Activated T-cell treated with anti-CD3 and anti-CD28 coated beads for 24 hours (primary cell): ENCODE data around the gene EPHX1.
A peak's percentile ranks its signal among the peaks of the same experiment; 100 is the strongest.
"Not testable (repeated sequence)": the region's sequence is repeated elsewhere in the genome, so short reads cannot be mapped to it uniquely, and the experiment has no call there.

Source experiments
- DNase-seq: peaks from one replicate; pipeline ENCODE4 v3.0.0-alpha.2; 2020; ENCODE audit warnings: low read depth

Gene EPHX1

DNA sequence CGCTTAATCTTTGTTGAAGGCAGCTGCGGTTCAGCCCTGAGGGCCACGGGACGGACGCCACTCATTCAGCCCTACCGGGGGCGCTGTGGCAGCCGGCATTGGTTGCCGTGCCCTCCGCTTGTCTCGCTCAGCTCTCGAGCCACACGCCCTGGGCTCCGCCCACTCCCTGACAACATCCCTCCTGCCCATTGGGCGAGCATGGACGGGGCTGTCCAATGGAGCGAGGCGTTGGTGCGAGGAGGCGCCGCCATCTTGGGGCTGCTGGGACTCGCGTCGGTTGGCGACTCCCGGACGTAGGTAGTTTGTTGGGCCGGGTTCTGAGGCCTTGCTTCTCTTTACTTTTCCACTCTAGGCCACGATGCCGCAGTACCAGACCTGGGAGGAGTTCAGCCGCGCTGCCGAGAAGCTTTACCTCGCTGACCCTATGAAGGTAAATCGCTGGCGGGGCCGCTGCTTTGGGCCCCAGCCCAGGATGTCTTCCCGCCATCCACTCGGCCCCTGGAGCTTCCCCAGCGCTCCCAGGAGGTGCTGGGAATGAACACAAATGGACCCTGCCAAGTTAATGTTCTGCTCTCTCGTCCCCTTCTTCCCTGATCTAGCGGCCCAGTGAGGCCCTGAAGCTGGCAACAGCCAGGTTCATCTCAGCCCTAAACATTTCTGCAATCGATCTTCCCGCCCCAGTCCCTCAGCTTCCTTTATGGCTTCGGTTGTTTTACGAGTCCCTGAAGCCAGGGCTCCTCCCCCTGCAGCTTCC lies 32.2 kb upstream of the EPHX1 start, which contains the start of gene SRP9:
TSS of gene SRP9 (plus strand) at position 244 of the 754 bp plus-strand sequence. CDS start at position 359, 115 bp downstream.
- DNase-seq, result peak; percentile 98

DNA sequence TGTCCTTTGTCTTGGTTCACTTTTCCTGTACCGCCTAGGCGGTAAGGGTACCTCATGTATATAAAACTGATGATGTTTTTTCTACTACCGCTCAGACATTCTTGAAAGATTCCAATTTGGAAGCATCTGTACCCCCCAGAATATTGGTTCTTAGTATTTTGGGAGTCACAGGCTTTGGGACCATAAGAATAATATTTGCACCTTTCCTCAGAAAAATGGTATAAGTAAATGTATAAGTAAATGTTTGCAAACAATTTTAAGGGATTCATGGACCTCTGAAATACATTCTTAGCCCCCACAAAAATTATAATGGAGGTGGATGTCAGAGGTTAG lies 31.6 kb upstream of the EPHX1 start:
- DNase-seq, result no peak

DNA sequence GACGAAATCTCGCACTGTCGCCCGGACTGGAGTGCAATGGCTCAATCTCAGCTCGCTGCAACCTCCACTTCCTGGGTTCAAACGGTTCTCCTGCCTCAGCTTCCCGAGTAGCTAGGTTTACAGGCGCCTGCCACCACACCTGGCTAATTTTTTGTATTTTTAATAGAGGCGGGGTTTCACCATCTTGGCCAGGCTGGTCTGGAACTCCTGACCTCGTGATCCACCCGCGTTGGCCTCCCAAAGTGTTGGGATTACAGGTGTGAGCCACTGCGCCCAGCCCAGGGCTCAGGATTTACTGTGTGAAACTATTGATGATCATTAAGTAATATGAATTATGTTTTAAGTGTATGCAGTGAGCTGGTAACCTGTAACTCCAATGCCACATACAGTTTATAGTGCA lies 30.8 kb upstream of the EPHX1 start:
- not testable (repeated sequence) for DNase-seq

DNA sequence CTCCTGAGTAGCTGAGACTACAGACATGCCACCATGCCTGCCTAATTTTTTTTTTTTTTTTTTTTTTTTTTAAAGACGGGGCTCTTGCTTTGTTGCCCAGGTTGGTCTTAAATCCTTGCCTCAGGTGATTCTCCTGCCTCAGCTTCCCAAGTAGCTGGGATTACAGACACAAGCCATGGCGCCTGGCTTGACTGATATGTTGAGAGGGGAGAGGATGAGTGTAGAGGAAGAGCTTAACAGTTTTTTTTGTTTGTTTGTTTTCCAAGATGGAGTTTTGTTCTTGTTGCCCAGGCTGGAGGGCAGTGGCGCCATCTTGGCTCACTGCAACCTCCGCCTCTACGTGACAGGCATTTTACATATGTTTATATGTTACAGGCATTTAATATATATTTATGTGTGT lies 29.8 kb upstream of the EPHX1 start:
- DNase-seq, result no peak

DNA sequence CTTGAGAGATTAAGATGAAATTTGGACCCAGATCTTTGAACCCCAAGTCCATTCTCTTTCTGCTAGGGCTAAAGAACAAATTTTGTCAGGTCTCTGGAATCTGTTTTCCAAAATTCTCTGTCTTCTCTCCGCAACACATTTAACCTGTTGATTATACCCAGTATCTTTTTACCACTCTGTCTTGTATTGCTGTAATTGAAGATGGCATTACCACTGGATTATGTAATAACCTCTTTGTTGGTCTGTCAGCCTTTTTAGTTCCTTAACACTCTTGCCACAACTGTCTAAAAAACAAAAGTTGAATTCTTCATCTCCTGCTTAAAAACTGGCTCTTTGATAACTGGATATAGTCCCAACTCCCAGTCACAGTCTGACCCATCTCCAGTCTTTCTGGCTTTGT lies 29.3 kb upstream of the EPHX1 start:
- DNase-seq, result no peak

DNA sequence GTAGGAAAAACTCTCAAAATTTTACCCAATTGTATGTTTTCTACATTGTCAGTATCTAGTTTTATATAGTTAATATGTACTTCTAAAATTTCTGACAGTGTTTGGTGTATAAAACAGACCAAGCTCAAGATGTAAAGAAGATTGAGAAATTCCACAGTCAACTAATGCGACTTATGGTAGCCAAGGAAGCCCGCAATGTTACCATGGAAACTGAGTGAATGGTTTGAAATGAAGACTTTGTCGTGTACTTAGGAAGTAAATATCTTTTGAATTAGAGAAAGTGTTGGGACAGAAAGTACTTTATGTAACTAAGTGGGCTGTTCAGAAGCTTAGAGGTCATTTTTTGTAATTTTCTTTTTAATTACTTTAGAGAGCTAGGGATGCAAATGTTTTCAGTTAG lies 20.8 kb upstream of the EPHX1 start:
- not testable (repeated sequence) for DNase-seq

DNA sequence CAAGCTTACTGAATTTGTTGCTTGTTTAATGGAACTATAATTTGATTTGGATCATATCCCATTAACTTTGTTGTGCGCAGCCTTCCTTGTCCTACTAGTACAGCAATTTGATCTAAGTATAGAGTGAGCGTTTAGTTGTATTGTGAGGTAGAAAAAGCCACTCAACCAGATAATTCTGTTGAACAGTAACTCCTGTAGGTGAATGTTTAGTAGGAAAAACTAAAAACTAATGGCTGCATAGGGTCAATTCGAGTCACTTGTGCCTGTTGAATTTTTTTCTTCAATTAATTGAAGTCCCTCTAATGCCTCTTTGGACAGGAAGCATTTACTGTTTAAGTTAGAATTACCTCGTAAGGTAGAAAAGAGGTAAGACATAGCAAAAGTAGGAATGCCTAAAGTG lies 15.0 kb upstream of the EPHX1 start:
- no peak for DNase-seq

DNA sequence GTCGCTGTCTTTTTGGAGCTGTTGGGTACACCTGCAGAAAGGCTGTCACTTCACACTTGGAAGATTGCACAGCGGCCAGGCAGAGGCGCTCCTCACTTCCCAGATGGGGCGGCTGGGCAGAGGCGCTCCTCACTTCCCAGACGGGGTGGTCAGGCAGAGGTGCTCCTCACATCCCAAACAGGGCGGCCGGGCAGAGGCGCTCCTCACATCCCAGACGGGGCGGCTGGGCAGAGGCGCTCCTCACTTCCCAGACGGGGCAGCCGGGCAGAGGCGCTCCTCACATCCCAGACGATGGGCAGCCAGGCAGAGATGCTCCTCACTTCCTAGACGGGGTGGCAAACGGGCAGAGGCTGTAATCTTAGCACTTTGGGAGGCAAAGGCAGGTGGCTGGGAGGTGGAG lies 13.8 kb upstream of the EPHX1 start:
- not testable (repeated sequence) for DNase-seq

DNA sequence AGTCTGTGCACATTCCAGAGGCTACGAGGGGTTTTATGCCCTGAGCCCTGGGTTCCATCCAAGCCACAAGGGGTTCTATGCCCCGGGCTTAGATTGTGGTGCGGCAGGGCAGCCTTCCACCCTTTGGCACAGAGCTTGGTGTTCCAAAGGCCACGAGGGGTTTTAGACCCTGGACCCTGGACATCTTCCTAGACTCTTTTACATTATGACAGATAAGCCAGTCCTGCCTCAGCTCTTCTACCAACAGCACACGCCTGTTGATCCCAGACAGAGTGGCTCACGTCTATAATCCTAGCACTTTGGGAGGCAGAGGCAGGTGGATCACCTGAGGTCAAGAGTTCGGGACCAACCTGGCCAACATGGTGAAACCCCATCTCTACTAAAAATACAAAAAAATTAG lies 8.8 kb upstream of the EPHX1 start:
- not testable (repeated sequence) for DNase-seq

DNA sequence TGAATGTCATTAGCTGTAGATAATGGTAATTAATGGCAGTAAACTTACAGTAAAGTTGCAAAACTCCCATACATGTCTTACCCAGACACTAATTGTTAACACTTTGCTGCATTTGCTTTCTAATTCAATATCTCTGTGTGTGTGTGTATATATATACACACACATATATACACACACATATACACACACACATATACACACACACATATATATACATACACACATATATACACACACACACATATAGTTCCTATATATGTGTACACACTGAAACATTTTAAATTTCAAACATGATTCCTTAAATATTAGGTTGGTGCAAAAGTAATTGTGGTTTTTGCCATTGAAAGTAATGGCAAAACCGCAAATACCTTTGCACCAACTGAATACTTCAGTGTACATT lies 3.7 kb upstream of the EPHX1 start:
- no peak for DNase-seq

DNA sequence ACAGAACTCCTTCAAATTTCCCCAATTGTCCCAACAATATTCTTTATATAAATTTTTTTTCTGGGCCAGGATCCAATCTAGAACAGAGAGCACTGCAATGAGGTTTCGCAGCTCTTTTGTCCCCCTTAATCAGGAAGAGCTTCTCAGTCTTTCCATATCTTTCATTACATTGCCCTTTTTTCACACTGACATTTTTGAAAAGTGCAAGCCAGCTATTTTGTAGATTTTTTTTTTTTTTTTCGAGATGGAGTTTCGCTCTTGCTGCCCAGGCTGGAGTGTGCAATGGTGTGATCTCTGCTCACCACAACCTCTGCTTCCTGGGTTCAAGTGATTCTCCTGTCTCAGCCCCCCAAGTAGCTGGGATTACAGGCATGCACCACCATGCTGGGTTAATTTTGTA lies 3.2 kb upstream of the EPHX1 start:
- DNase-seq, result not testable (repeated sequence)

DNA sequence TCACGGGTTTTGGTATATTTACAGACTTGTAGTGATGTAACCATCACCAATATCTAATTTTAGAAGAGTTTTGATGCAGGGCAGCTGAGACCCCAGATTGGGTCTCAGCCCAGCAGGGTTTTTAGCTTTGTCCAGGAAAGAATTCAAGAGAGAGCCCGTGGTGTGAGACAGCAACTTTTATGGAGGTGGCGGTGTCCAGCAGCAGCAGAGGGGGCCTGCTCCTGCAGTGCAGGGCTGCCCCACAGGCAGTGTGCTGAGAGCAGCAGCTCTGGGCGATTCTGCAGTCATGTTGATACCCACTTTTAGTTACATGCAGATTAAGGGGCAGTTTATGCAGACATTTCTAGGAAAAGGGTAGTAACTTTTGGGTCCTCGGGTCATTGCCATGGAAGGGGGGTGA lies 1.8 kb upstream of the EPHX1 start:
- DNase-seq, result no peak

DNA sequence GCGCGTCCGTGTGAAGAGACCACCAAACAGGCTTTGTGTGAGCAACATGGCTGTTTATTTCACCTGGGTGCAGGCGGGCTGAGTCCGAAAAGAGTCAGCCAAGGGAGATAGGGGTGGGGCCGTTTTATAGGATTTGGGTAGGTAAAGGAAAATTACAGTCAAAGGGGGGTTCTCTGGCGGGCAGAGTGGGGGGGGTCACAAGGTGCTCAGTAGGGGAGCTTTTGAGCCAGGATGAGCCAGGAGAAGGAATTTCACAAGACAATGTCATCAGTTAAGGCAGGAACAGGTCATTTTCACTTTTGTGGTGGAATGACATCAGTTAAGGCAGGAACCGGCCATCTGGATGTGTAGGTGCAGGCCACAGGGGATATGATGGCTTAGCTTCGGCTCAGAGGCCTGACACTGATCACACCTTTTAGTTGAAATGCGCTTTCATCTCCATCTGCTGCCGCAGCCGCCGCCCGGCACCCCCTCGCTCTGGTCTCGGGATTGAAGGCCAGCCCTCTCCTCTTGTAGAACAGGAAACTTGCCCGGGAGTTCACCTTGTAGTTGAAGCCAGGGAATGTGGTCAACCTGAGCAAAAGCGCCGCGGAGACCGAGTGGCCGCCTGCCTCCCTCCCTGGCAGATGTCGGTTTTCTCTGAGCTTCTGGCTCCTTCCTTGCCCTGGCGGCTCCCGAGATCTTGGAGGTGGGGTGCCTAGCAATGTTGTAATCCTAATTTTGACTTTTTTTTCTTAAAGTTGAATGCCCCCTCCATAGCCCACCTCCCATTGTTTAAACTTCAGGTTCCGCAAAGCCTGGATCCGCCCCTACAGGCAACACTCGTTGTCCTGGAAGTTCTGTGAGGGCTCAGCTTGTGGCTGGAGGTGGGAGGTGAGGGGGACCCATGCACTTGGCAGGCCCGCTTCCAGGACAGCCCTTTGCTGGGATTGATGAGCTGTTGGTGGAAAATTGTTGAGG lies 935 bp downstream of the EPHX1 start:
- DNase-seq, result not testable (repeated sequence)

DNA sequence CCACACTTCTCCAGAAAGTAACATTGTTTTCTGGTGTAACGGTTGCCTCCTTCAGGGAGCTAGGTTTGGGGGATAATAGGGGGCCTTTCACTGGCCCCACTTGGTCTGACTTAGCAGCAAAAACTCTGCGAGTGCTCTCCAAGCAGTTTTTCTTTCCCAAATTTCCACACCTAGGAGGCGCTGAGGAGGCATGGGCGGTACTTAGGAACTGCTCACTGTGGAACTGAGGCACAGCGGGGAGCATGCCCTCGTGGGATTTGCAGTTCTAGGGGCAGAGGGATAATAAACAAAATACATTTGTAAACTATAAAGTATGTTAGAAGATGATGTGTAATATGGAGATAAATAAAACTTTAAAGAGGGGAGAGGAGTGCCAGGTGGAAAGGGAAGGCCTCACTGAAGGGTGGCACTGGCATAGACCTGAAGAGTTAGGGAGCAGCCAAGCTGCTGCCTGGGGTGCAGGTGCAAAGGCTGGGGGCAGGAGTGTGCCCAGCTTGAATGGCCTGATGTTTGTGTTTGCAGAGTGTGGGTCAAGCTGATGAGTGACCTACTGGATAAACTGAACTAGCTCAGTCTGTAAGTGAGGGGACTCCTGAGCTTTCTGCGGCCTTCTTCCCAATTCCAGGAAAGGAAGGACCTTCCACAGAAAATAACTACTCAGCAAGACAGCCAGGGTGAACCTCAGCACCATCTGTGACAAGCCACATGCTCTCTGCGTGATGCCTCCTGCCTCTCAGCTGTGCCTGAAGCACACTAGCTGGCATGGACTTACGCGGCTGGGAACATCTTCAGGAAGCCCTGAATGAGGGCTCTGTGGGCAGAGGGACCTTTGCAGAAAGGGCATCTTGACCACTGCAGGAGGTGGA lies 1.9 kb downstream of the EPHX1 start:
- no peak for DNase-seq

DNA sequence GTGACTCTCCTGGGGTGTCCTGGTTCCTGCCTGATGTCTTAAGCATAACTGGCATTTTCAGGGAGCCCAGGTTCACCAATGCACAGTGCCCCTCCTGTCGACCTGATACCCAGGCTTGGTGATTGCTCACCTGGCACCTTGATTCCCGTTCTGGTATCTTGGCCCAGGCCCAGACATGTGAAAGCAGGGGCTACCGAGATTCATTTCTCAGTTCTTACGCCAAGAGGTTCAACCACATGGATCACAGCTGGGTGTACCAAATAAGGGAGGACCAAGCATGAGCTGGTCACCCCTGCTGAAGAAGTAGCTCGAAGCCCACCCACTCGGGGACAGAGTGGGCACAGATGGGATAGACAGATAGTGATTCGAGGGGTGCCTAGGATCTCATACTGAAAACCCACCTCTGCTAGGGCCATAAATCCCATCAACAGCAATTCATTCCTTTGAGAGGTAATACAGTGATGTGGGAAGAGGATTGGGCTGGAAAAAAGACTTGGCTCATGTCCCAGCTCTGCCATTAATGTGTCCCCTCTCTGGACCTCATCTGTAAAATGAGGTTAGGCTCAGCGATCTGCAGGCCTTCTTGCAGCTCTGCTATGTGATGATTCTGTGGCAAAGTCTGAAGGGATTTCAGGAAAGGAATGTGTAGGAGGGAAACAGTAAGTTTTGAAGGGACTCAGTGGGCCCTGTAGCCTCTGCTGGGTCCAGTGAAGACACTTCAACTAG lies 2.7 kb downstream of the EPHX1 start:
- DNase-seq, result no peak

DNA sequence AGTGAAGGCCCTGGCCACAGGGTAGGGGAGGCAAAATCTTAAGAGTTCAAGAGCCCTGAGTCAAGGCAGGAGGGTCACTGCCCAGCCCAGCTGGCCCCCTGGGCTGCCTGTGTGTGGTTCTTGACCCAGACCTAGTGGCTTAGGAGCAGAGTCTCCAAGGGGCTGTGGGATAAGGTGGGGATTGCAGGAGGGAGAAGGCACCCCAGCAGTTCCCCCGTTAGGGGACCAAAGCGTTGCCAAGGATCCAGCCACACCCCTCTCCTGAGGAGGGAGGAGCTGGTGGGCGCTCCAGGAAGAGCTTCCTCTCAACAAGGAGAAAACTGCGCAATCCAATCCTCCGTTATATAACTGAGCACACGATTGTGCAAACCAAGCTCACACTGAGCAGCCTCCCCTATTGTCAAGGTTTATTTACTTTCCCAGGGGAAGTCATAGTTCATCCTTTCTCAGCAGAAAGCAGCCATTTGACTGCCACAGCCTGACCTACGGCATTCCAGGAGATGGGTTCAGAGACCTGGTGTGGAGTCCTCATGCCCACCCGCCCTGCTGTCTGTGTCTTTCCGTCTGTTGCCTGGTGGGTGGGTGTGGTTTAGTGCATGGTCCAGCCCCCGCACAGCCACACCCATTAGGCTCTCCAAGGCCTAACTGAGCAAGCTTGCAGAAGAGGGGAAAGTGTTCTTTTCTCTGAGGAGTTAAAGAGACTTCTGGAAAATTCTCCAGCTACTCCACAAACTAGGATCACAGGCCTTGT lies 3.5 kb downstream of the EPHX1 start:
- DNase-seq, result no peak

DNA sequence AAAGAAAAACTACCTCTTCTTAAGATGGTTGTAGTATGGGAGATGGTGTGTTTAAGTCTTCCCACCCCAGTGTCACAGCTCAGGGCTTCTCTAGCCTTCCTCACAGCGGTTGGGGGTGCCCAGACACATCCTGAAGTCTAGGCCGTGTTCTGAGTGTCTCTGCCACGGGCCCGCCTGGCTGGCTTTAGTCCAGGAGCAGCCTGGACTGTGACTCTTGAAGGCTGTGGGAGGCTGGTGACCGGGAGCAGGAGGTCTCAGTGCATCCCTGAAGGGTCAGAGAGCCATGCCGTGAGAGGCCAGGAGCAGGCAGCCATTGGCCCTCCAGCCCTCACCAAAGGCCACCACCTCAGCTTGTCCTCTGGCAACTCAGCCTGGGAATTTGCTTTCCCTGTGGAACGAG lies 4.5 kb downstream of the EPHX1 start:
- no peak for DNase-seq

DNA sequence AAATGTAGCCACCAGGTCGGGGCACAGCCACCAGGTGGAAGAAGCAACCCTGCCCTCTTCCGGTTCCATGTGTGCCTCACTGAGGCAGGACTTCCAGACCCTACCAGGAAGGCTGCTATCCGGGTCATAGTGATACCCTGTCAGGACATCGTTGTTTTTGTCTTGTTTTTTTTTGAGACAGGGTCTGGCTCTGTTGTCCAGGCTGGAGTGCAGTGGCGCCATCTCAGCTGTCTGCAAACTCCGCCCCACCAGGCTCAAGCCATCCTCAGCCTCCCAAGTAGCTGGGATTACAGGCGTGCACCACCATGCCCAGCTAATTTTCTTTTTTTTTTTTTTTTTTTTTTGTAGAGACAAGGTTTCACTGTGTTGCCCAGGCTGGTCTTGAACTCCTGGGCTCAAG lies 5.2 kb downstream of the EPHX1 start:
- DNase-seq, result not testable (repeated sequence)

DNA sequence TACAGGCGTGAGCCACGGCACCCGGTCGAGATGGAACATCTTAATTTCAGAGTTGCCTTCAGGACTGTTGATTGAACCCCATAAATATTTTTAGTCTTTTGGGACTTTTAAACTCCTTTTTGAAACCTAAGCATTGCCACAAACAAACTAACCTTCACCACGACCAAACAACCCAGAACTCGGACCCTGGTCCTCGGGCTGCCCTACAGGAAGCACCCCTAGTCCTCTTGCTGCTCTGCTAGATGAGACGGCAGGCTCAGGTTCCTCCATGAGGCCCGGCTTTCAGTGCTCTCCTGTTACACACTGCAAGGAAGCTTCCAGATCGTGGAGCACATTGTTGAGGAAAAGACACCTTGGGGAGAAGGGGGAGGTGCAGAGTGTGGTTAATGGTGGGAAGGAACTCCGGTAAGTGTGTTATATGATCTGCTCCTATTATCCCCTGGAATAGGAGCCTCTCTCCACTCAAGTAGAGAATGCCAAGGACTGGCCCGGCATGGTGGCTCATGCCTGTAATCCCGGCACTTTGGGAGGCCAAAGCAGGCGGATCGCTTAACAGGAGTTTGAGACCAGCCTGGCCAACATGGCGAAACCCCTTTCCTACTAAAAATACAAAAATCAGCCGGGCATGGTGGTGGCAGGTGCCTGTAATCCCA lies 5.7 kb downstream of the EPHX1 start:
- DNase-seq, result no peak
